NCI-H1417 (cell line): Measurements from ENCODE around the gene TP53BP2.
"Not testable (repeated sequence)": the region's sequence is repeated elsewhere in the genome, so short reads cannot be mapped to it uniquely, and the experiment has no call there.

ENCODE experiments used
- DNase-seq, 3 experiments: peaks; one replicate each; lab custom pipeline; 2025; lab: John Stamatoyannopoulos, UW

TP53BP2 gene

DNA sequence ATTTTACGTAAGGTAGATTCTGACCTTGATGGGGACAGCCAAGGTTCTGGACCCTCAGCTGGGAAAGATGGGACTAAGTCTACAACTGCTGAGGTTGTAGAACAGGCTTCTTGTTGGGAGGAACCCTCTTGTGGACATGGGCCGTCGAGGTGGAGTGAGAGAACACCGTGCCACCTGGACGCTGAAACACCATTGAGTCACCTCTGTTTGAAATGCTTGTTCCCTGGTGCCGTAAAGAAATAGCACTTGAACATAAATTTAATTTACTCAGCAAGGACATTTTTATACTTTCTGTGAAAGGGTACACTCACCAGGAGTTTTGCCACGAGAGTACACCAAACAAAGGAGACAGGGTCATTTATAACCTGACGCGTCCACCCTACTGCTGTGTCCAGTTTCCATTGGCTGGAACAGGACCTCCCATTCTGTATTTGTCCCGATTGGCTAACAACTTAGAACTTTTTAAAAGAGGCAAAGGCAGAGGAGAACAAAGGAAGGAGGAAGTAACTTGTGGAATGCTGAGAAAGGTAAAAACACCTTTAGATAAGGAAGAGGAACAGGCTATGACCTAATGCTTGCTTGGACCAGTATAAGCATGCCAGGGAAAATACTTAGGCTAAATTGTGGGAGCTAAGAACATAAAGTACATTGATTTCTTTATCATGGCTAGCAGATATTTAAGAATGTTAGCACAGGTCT lies 105.6 kb downstream of the TP53BP2 start:
- not testable (repeated sequence) for DNase-seq

DNA sequence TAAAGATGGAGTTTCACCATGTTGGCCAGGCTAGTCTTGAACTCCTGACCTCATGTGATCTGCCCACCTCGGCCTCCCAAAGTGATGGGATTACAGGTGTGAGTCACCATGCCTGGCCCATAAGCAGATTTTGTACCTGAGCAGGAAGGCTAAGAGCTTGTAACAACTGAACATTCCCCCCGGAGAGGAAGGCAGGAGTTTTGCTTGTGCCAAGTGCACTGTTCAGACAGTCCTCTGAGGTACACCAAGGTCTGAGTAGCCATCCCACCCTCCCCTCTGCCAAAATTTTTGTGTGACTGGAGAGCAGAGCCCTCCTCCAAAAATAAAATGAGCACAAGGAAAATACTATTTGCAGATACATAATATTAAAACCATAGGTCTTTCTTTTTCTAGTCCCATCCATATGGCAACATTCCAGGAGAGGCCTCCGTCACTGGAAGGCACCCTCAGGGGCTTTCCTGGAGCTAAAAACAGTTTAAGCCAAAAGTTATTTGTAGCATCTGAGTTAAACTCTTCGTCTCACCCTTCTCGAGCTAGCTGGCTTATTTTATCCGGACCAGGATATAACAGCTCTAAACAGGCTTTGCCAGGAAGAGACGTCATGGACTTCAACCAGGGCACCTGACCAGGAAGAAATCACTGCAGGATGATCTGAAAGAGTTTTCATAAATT lies 106.2 kb downstream of the TP53BP2 start:
- DNase-seq: no peak

DNA sequence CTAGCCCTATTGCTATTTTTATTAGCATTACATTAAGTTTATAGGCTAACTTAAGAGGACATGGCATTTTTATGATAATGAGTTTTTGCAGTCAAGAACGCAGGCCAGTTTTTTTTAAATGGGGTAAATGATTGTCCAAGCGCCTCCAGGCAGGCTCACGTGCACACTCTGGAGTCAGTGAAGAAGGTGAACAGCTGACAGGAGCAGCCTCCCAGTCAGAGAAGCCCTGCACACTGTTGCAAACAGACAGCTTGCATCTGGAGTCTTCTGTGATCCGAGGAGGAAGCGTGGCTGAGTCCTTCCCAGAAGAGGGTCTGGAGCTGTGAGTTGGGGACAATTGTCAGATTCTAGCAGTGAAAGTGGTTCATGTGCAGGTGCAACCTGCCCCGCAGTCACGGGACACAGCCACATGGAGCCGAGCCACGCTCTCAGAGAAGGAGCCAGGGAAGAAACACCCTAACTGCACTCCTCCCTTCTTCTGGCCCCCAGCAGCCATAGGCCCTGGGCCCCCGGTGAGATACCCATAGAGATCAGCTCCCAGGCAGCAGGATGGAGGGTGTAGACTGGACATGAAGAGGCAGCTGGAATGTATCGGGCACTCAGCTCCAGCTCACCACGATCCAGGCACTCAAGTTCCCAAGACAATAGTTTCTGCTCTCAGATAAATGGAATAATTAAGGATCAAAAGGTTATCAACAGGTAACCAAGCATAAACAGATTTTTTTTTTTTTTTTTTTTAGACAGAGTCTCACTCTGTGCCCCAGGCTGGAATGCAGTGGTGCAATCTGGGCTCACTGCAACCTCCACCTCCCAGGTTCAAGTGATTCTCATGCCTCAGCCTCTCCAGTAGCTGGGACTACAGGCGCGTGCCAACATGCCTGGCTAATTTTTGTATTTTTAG lies 107.0 kb downstream of the TP53BP2 start:
- DNase-seq: peak in 2 of 3 experiments; percentile 24 to 26

DNA sequence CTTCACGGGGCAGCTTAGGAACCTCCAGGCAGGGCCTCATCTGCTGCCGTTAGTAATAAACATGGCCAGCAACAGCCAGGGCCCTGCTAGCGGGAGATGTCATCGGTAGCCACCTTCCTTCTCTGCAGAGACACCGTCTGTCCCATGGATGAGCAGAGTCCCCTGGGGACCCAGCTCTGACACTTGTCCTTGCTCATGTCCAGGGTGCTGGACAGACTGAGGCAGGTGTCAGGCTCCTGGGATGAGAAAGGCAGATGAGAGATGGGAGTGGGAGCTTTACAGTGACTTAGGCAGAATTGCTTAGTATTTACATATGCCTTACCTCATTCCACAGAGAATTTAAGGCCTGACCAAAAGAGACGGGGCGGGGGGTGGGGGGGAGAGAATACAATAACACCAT lies 108.4 kb downstream of the TP53BP2 start:
- no peak for DNase-seq

DNA sequence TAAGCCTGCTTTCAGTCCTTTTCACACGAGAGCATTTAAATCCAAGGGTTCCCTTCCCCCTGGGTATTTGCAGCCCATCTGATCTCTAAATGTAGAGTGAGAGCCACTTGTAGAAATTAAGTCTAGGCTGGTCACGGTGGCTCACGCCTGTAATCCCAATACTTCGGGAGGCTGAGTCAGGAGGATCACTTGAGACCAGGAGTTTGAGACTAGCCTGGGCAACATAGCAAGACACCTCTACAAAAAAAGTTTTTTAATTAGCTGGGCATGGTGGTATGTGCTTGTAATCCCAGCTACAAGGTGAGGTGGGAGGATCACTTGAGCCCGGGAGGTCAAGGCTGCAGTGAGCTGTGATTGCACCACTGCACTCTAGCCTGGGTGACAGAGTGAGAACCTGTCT lies 109.1 kb downstream of the TP53BP2 start:
- not testable (repeated sequence) for DNase-seq

DNA sequence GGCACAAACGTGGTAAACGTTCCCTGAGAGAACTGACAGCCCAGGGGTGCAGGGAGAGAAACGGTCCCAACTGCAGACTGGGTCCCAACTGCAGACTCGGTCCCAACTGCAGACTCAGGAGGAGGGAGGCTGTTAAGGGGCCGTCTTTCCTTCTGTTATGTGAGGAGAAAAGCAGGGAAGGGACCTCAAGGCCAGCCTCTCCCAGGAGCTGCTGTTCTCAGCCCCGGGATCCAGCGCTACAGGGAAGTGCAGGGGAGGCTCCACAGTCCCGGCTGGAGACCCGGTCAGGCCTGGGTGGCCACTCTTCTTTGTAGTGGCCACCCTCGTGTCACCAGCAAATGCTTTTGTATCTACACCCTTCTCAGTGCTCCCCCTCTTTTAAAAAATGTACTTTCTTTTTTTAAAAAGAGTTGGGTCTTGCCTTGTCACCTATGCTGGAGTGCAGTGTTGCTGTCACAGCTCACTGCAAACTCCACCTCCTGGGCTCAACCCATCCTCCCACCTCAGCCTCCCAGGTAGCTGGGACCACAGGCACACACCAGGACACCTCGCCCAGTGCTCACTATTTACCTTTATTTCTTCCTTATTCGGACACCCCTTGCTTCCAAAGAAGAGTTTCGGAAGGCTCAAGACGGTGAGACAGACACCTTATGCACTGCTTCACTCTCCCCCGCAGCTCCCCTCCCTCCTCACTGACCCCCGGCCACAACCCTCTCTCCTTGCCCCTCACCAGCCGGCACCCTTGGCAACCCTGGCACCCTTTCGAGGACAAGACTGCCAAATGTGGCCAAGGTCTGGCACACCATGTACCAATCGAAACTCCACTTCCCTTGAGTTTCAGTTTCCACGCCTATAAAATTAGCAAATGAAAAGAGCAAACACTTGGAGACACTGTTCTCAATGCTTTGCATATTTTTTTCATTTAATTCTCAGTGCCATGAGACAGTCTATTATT lies 111.6 kb downstream of the TP53BP2 start:
- DNase-seq: no peak

DNA sequence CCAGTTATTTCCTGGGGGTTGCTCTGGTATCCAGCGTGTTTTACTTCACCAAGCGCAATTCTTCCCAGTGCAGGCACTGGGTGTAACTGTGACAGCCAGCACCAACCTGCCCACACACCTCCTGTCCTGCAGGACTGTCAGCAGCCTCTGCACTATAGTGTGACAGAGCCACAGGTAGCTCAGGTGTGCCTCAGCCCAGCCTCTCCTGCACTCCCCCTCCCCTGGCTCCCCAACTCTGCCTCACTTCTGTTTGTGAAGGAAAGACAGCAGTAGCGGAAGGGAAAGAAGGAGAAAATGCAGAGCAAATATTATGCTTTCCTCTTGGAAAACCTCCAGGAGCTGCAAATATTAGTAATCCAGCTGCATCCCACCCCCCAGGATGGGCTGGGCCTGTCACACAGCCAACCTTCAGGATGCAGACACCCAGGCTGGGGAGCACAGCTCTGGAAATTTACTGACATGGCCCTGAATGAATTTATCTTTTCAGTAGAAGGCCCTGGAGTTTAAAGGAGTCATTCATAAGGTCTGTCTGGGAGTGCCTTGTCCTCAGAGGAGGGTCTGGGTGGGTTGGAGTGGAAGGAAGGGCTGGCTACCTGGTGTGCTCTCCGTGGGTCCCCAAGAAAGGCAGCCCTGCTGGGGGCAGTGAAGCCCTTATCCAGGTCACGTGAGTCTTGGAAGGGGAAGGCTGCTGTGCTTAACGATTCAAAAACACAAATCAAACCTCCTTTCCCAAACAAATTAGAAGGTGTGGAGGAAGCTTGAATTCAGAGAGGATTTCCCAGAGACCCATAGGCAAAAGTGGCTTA lies 112.6 kb downstream of the TP53BP2 start:
- DNase-seq: no peak

DNA sequence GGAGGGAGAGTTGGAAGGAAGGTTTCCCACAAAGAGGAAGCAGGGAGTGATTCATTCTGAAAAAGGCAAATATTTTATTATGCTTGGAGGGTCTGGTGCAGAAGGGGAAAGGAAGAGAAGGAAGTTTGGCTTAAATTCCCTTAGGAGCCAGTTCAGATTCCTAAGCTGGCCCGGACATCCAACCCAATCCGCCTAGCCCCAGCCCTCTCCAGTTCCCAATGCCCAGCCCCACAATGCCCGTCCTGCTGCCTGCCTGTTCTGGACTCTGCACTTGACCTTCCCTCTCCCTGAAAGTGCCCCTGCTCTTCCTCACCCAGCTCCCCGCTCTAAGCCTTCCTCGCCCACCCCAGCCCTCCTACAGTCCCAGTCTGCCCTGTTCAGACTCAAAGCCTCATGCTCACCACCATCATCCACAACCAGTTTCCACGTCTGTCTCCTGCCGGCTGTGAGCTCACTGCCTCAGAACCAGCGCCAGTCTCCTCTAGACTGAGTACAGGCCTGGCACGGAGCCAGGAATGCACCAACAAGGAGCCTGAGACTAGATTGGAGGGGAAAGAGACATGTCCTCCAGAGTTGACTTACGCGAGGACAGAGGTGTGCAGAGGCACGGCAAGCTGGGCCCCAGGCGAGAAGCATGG lies 114.5 kb downstream of the TP53BP2 start:
- peak in 2 of 3 experiments; percentile 4 to 29 for DNase-seq

DNA sequence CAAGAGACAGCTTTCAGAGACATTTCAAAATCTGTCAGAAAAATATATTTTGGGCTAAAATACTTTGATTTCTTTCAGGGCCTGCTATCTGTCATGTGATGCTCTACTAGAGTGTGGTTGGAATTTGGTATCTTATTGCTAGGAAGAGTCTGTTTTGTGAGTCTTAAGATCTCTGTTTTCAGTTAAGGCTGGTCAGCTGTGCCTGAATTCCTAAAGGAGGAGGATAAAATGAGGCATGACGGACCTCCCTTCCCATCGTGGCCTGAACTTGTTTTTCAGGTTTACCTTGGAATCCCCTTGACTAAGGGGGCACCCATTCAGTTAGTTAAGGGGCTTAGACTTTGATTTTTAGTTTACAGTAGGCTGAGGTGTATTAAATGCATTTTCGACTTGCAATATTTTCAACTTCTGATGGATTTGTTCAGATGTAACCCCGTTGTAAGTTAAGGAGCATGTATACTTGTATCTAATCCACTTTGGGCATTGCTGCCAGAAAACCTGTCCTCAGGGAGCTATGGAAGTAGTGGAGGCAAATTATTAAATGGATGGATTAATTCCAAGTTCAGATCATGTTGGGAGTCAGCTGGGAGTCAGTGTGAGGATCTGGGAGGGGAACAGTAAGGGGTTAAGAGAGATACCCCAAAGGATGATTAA lies 115.1 kb downstream of the TP53BP2 start:
- DNase-seq: no peak

DNA sequence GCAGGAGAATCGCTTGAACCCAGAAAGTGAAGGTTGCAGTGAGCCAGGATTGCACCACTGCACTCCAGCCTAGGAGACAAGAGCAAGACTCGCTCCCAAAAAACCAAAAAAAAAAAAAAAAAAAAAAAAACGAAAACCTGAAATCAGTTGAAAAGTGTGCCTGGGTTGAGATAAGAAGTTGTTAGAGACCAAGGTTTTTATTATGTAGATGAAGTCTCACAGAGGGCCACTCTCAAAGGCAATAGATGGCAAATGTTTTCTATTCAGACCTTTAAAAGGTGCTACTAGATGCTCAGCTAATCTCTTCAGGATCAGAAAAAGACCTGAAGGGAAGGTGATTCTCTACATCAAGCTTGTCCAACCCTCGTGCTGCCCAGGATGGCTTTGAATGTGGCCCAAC lies 115.8 kb downstream of the TP53BP2 start:
- no peak for DNase-seq
